ENCODE results near the gene RGSL1.
"Not testable (repeated sequence)": the region's sequence is repeated elsewhere in the genome, so short reads cannot be mapped to it uniquely, and the experiment has no call there.

The RGSL1 gene

GRCh38 chr1:182515556-182515955 lies 65.6 kb downstream of the RGSL1 start:
- TF ChIP-seq CTCF (IDR thresholded peaks at IDR 0.05; ENCODE audit: poor library complexity, severe bottlenecking) = no peak
- DNase-seq (ENCODE audit: low spot score) (no peak), ATAC-seq (ENCODE audit: low read depth) (no peak)
- peaks cover 4% of the 10 kb centered on the region for H3K27me3 ChIP-seq (ENCODE audit: insufficient read depth, poor library complexity, severe bottlenecking)
- H3K36me3 ChIP-seq (ENCODE audit: low read depth) = no peaks in the 10 kb centered on the region
- no peak overlapping the region for H3K27ac ChIP-seq (ENCODE audit: poor library complexity, severe bottlenecking)
- no peaks in the 10 kb centered on the region for H3K9me3 ChIP-seq (ENCODE audit: severe bottlenecking)
- no peaks in the 10 kb centered on the region for H3K4me1 ChIP-seq (ENCODE audit: insufficient read depth, poor library complexity, severe bottlenecking)
- H3K4me3 ChIP-seq (ENCODE audit: severe bottlenecking) = no peak overlapping the region

- DNase-seq (ENCODE audit: low spot score) (no peak), ATAC-seq (ENCODE audit: low read depth) (no peak)
- Histone ChIP-seq H3K4me1 (ENCODE audit: insufficient read depth, poor library complexity, severe bottlenecking) (no peaks in the 10 kb centered on the region), H3K36me3 (ENCODE audit: low read depth) (no peaks in the 10 kb centered on the region), H3K9me3 (ENCODE audit: severe bottlenecking) (no peaks in the 10 kb centered on the region), H3K27me3 (ENCODE audit: insufficient read depth, poor library complexity, severe bottlenecking) (peaks cover 4% of the 10 kb centered on the region), H3K27ac (ENCODE audit: poor library complexity, severe bottlenecking) (no peak overlapping the region), H3K4me3 (ENCODE audit: severe bottlenecking) (no peak overlapping the region)
- TF ChIP-seq CTCF (IDR thresholded peaks at IDR 0.05; ENCODE audit: poor library complexity, severe bottlenecking) = no peak
Observed at GRCh38 chr1:182520736-182521135, 70.8 kb downstream of the RGSL1 start.

- Histone ChIP-seq H3K4me3 (ENCODE audit: severe bottlenecking) (no peak overlapping the region), H3K27me3 (ENCODE audit: insufficient read depth, poor library complexity, severe bottlenecking) (peaks cover 4% of the 10 kb centered on the region), H3K9me3 (ENCODE audit: severe bottlenecking) (no peaks in the 10 kb centered on the region), H3K4me1 (ENCODE audit: insufficient read depth, poor library complexity, severe bottlenecking) (no peaks in the 10 kb centered on the region), H3K36me3 (ENCODE audit: low read depth) (no peaks in the 10 kb centered on the region), H3K27ac (ENCODE audit: poor library complexity, severe bottlenecking) (no peak overlapping the region)
- no peak for TF ChIP-seq CTCF (IDR thresholded peaks at IDR 0.05; ENCODE audit: poor library complexity, severe bottlenecking)
- DNase-seq (ENCODE audit: low spot score) (no peak), ATAC-seq (ENCODE audit: low read depth) (no peak)
Observed at GRCh38 chr1:182525342-182525741, 75.4 kb downstream of the RGSL1 start.

DNA sequence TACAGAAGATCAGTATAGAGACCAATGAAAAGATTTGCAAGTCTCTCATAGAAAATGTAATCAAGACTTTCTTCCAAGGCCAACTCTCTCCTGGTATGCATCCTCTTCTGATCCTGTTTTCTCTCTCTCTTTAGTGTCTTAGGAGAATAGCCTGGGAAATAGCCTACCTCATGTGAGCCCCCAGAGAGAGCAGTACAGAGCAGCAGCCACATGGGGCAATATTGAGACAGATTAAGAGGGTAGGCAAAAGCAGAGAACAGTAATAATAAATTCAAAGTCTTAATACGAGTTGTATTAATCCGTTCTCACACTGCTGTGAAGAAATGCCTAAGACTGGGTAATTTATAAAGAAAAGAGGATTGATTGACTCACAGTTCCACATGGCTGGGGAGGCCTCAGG lies 77.7 kb downstream of the RGSL1 start:
- Histone ChIP-seq H3K4me3 (ENCODE audit: severe bottlenecking) (no peak overlapping the region), H3K36me3 (ENCODE audit: low read depth) (no peaks in the 10 kb centered on the region), H3K9me3 (ENCODE audit: severe bottlenecking) (no peaks in the 10 kb centered on the region), H3K4me1 (ENCODE audit: insufficient read depth, poor library complexity, severe bottlenecking) (no peaks in the 10 kb centered on the region), H3K27me3 (ENCODE audit: insufficient read depth, poor library complexity, severe bottlenecking) (peaks cover 4% of the 10 kb centered on the region), H3K27ac (ENCODE audit: poor library complexity, severe bottlenecking) (no peak overlapping the region)
- ATAC-seq (ENCODE audit: low read depth) (no peak), DNase-seq (ENCODE audit: low spot score) (no peak)
- no peak for TF ChIP-seq CTCF (IDR thresholded peaks at IDR 0.05; ENCODE audit: poor library complexity, severe bottlenecking)

- DNase-seq (ENCODE audit: low spot score); H3K4me1 ChIP-seq (ENCODE audit: insufficient read depth, poor library complexity, severe bottlenecking); H3K36me3 ChIP-seq (ENCODE audit: low read depth); H3K27ac ChIP-seq (ENCODE audit: poor library complexity, severe bottlenecking); H3K9me3 ChIP-seq (ENCODE audit: severe bottlenecking); H3K27me3 ChIP-seq (ENCODE audit: insufficient read depth, poor library complexity, severe bottlenecking); H3K4me3 ChIP-seq (ENCODE audit: severe bottlenecking); ATAC-seq (ENCODE audit: low read depth): not testable (repeated sequence)
Observed at GRCh38 chr1:182528206-182528605, 78.3 kb downstream of the RGSL1 start.
